VCaP (cell line): ENCODE results near the gene VPS13A.

Source experiments
- H3K27ac ChIP-seq: fragments of 450-650 bp; 2 replicates; pipeline ENCODE4 v1.5.1; 2017
- CTCF ChIP-seq: fragments of 450-650 bp; conservative IDR thresholded peaks from 2 replicates; pipeline ENCODE4 v1.5.1; 2017; ENCODE audit warnings: mild to moderate bottlenecking, moderate library complexity

The VPS13A gene

GRCh38 chr9:77451507-77451906, 274.2 kb downstream of the VPS13A start:
- TF ChIP-seq CTCF = no peak
- H3K27ac ChIP-seq = no peak overlapping the region

- no peak overlapping the region for H3K27ac ChIP-seq
- no peak for TF ChIP-seq CTCF
Measured at GRCh38 chr9:77453825-77454647, 276.7 kb downstream of the VPS13A start.

DNA sequence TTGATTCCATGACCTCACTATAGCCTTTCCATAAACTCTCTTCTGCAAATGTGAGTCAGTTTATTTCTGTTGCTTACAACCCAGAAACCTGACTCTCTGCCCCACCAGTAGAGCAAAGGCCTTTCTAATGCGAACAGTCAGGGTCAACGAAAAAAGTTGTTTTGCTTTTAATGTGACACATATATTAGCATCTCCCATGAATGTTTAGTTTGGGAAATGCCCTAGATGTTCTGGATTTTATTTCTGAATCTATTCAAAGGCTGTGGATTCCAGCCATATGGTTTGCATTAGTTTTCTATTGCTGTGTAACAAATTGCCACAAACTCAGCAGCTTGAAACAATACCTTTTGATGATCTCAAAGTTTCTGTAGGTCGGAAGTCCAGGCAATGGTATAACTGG, 277.3 kb downstream of the VPS13A start:
- no peak overlapping the region for H3K27ac ChIP-seq
- no peak for TF ChIP-seq CTCF

DNA sequence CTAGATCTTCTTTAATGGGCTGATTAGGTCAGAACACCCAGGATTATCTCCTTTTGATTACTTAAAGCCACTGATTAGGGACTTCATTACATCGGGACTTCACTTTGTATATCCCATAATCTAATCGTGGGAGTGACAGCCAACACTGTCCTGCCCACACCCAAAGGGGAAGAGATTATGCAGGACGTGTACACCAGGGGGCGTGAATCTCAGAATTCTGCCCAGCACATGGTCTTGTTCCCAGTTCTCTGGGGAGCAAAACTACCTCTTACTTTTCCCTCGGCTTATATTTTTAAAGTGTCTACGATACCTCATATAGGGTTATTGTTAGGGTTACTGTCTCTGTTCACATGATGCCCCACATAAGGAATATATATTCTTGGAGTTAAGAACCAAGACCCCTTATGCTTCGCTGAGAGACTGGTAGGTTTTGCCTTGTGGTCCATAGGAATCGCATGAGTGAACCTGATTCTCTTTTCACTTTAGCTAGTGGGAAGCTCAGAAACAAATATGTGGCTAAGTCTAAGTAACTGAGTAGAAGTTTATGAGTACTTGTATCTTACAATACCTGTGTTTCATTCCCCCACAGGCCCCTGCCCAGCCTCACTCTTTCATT, 278.1 kb downstream of the VPS13A start:
- TF ChIP-seq CTCF = peak; percentile 70
- no peak overlapping the region for H3K27ac ChIP-seq

GRCh38 chr9:77456829-77457437, 279.6 kb downstream of the VPS13A start:
- no peak overlapping the region for H3K27ac ChIP-seq
- peak; percentile 92 for TF ChIP-seq CTCF

- no peak overlapping the region for H3K27ac ChIP-seq
- TF ChIP-seq CTCF = peak; percentile 95
Measured at GRCh38 chr9:77457916-77458592, 280.7 kb downstream of the VPS13A start.

DNA sequence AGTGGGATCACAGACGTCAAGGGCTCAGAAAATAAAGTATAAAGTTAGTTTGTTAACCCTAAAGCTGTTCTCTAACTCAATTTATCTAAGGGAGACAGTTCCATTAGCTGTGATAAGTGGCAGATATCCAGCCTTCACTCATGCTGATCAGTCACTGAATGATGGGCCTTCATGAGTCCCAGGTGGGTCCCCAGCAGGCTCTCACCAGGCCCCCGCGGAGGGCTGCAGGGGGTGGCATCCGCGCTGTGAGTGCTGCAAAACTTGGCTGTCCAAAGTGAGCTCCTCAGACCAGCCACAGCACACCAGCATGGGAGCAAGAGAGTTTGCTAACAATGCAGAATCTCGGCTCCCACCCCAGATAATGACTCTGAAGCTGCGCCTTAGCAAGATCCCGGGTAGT, 283.6 kb downstream of the VPS13A start:
- H3K27ac ChIP-seq = no peak overlapping the region
- no peak for TF ChIP-seq CTCF
